Right hindlimb (tissue), 1 donor: ENCODE data around the gene CEP89.
"Not testable (repeated sequence)": the region's sequence is repeated elsewhere in the genome, so short reads cannot be mapped to it uniquely, and the experiment has no call there.

Experiments
- DNase-seq: peaks from one replicate; pipeline ENCODE4 v3.0.0-alpha.2; 2018

The CEP89 gene

DNA sequence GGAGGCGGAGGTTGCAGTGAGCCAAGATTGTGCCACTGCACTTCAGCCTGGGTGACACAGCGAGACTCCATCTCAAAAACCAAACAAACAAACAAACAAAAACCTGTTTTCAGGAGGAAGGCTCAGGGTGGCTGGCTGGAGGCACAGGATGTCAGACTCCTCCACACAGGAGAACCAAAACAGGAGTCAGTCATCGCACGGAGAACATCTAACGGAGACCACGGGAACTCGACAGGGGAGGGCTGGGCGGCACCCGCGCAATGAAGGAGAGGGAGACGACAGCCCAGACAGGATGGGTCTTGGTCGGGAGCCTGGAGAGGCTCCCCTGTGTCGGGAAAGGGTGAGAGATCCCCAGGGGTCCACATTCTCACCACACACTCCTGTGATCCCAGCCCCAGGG is 81.4 kb downstream of the CEP89 start:
- DNase-seq = no peak

GRCh38 chr19:32889137-32889934 is 82.4 kb downstream of the CEP89 start:
- DNase-seq = no peak

GRCh38 chr19:32887572-32888215 is 84.1 kb downstream of the CEP89 start:
- DNase-seq = no peak

GRCh38 chr19:32886241-32886640 is 85.5 kb downstream of the CEP89 start:
- DNase-seq = no peak

DNA sequence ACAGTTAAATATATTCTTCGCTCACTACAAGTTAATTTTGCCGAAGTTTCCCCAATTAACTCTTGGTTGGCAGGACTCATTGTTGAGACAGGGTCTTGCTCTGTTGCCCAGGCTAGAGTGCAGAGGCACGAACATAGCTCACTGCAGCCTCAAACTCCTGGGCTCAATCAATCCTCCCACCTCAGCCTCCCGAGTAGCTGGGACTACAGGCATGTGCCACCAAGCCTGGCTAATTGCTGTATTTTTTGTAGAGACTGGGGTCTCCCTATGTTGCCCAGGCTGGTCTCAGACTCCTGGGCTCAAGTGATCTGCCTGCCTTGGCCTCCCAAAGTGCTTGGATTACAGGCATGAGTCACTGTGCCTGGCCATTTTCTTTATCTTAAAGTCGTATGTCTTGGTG is 86.5 kb downstream of the CEP89 start:
- DNase-seq = not testable (repeated sequence)

DNA sequence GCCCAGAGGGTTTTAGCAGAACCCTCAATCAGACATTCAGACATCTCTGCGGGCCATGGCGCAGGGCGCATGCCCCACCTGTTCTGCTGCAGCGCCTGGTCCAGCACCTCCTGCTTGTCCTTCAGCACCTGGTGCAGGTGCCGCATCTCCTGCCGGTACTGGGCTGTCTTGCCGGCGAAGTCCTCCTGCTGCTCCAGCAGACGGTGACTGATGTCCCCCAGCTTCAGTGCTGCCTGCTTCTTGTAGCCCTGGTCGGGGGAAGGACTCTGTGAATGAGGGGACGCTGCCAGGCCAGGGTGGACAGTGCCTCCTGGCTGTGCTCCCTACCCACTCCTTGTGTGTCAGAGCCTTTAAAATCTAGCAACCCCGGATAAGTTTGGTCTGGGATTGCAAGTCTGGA is 90.0 kb downstream of the CEP89 start:
- DNase-seq = no peak

GRCh38 chr19:32880622-32881021 is 91.1 kb downstream of the CEP89 start:
- DNase-seq = no peak

GRCh38 chr19:32879741-32880140 is 92.0 kb downstream of the CEP89 start:
- DNase-seq = no peak

DNA sequence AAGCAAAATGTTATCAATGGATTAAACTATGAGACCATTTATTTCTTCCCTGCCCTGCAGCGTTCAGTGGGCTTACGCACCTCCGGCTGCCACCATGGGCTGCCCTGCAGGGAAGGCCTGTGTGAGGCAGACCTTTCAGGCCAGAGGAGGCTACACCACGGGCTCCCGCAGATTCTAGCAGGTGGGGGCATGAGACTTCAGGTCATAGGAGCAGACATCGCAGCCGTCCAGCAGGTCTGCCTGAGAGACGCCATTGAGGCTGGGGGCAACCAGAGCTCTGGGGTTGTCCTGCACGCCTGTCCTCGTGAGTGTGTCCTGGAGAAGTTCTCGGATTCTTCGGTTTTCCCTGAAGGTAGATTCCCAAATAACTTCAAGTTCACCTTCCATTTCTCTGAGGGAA is 92.8 kb downstream of the CEP89 start:
- no peak for DNase-seq

DNA sequence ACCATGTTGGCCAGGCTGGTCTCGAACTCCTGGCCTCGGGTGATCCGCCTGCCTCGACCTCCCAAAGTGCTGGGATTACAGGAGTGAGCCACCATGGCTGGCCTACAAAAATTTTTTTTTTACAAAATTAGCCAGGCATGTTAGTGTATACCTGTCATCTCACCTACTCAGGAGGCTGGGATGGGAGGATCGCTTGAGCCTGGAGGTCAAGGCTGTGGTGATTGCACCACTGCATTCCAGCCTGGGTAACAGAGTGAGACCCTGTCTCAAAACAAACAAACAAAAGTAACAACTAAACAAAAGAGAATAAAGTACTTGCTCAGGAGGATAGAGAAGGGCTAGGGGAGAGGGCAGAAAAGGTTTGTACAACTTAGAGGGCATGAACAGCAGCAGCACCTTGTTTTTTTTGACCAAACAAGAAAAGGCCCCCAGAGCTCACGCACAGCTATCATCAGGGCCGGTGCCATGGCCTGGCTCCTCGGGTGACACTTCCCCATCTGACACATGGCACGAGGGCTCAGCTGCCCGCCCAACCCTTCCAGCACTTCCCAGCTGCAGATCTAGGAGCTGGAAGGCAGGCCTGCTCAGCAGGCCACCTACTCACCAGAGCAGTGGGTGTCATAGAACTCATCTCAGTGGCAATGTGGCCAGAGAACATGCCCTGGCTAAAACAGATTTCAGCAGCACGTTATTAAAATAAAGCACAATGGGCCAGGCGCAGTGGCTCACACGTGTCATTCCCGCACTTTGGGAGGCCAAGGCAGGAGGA is 93.6 kb downstream of the CEP89 start:
- no peak for DNase-seq

DNA sequence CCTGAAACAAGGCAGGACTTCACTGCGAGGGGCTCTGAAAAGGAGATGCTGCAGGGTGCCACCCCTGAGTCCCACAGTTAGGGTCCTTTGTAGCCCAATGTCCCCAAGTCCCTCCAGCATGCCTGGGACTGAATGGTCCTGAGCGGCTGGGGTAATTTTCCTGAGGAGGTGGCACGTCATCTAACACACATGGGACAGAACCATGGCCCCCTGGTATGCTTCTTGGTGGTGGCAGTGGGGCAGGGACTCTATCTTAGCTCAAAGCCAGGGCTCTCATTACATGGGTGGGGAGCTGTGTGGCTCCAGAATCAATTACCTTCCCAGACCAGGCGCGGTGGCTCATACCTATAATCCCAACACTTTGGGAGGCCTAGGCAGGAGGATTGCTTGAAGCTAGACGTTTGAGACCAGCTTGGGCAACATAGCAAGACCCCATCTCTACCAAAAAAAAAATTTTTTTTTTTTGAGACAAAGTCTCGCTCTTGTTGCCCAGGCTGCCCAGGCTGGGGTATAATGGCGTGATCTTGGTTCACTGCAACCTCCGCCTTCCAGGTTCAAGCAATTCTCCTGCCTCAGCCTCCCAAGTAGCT is 94.3 kb downstream of the CEP89 start:
- no peak for DNase-seq

GRCh38 chr19:32876919-32877285 is 94.9 kb downstream of the CEP89 start:
- no peak for DNase-seq

- no peak for DNase-seq
Measured at GRCh38 chr19:32876236-32876918, 95.4 kb downstream of the CEP89 start.

- no peak for DNase-seq
Measured at GRCh38 chr19:32875428-32875827, 96.3 kb downstream of the CEP89 start.

- no peak for DNase-seq
Measured at GRCh38 chr19:32874605-32875004, 97.2 kb downstream of the CEP89 start.

DNA sequence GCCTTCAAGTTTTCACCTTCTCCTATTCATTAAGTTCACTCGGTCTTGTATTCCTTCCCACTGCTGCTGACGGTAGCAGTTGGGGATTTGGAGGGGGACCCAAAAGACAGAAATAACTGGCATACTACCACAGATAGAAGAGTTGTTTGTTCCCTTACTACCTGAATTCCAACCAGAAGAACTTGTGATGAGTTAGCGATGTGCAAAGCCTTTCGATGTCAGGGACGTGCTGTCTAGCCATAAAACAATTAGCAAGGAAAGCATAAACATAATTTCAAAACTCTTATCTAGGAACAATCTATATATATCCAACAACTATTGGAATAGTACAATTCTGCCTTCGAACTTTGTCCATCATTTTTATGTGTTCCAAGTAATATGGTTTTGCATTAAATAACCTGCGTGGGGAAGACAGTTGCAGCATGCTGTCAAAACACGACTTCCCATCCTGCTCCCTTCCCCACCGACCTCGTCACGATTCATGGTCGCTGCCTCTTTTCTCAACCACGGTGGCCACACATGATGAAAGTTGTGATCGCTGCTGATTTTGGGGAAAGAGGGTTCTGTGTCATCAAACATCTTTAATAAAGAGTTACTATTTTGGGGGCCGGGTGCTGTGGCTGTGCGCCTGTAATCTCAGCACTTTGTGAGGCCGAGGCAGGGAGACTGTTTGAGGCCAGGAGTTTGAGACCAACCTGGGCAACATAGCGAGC is 98.4 kb downstream of the CEP89 start:
- DNase-seq = no peak

- no peak for DNase-seq
Measured at GRCh38 chr19:32872391-32872790, 99.4 kb downstream of the CEP89 start.

GRCh38 chr19:32870981-32871451 is 100.7 kb downstream of the CEP89 start:
- DNase-seq = peak; percentile 37

DNA sequence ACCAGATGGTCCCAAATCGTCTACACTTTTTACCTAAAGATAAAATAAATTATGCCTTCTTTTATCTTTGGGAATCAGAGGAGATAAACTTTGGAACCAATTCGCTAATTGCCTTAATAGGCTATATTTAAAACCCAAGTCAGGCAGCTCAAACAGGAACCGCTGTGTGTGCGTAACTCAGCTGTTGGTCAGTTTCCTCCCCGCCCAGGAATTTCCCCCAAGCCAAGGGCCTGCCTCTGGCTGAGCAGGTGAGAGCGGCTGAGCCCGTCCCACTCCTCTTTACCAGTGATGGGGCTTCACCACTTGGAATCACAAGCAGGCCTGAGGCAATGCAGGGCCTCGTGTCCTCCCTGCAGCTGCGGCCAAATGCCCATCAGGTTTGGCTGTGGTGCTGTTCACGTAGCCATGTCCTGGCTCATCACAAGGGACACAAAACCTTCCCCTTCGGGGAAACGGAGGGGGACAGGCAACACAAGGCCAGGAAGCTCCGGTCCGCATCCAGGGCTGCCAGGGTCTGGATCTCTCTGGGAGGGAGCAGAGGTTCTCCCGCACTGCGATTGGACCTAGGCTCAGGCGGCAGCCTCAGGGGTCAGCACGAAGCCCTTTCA is 101.7 kb downstream of the CEP89 start:
- DNase-seq = no peak

DNA sequence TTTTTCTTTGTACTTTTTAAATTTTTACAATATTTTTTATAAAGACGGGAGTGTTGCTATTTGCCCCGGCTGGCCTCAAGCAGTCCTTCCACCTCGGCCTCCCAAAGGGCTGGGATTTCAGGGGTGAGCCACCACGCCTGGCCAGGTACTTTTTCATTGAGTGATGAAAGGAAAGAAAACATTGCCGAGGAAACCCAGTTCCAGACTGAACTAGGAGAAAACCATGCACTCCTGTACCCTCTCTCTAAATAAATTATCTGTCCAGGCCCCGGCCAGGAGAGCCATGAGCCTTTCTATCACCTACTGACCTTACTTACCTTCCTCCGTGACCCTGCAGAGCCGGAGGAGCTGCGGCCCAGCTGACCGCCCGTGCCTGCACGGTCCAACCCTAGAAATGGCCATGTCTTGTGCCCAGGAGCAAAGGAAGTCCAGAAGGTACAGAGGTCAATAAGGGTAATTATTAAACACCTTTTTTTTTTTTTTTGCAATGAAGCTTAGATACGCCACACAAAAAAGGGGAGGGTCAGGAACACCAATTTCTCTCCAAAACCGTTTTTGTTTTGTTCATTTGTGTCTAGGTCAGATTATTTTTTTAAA is 102.3 kb downstream of the CEP89 start, which contains the start of gene SLC7A9:
Gene SLC7A9, minus strand, starts transcription at position 399 of the 597 bp plus-strand sequence. CDS start 1,233 bp downstream, outside the sequence.
- DNase-seq = no peak
